Endothelial cell of umbilical vein (primary cell): ENCODE data around the gene MARS1.

Experiments used
- EZH2 ChIP-seq: IDR thresholded peaks from 2 replicates; pipeline ENCODE4 v1.6.1; 2012; ENCODE audit warnings: borderline replicate concordance, low read depth, mild to moderate bottlenecking, moderate library complexity, low read length, inconsistent platforms; ENCODE audit not compliant: severe bottlenecking
- POLR2A ChIP-seq: IDR thresholded peaks from 2 replicates; pipeline ENCODE4 v1.6.1; 2012; ENCODE audit warnings: low read depth, mild to moderate bottlenecking, control low read depth, low read length
- POLR2AphosphoS5 ChIP-seq: IDR thresholded peaks from 2 replicates; pipeline ENCODE4 v1.6.1; 2012; ENCODE audit warnings: low read depth, mild to moderate bottlenecking, control low read depth, low read length, moderate library complexity; ENCODE audit not compliant: insufficient read depth
- TF ChIP-seq, protein P1 (sequence below), 2 donors: IDR thresholded peaks; 1 replicate in 1 of 2; 2 replicates in 1 of 2; pipeline ENCODE4 v1.5.1; 2011; ENCODE audit warnings: low read length in 2 of 2, mild to moderate bottlenecking in 2 of 2, moderate library complexity in 2 of 2, control low read depth in 1 of 2, inconsistent platforms in 1 of 2, low read depth in 1 of 2; ENCODE audit not compliant: insufficient read depth in 1 of 2; ENCODE audit errors: extremely low read depth in 1 of 2
- TF ChIP-seq, protein P2 (sequence below): IDR thresholded peaks from 2 replicates; pipeline ENCODE4 v1.6.1; 2011; ENCODE audit not compliant: insufficient read depth, insufficient read length

DNA sequence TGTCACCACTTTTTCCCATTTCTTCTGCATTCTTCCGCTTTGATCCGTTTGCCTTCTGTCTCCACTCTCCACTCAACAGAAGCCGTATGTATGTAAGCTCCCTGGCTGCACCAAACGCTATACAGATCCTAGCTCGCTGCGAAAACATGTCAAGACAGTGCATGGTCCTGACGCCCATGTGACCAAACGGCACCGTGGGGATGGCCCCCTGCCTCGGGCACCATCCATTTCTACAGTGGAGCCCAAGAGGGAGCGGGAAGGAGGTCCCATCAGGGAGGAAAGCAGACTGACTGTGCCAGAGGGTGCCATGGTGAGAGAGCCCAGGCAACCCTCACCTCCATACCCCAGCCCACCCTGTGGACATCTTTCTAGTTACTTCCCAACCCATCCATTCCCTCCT, 20.0 kb upstream of the MARS1 start:
- no peak for TF ChIP-seq POLR2A
- TF ChIP-seq, protein P1, sequence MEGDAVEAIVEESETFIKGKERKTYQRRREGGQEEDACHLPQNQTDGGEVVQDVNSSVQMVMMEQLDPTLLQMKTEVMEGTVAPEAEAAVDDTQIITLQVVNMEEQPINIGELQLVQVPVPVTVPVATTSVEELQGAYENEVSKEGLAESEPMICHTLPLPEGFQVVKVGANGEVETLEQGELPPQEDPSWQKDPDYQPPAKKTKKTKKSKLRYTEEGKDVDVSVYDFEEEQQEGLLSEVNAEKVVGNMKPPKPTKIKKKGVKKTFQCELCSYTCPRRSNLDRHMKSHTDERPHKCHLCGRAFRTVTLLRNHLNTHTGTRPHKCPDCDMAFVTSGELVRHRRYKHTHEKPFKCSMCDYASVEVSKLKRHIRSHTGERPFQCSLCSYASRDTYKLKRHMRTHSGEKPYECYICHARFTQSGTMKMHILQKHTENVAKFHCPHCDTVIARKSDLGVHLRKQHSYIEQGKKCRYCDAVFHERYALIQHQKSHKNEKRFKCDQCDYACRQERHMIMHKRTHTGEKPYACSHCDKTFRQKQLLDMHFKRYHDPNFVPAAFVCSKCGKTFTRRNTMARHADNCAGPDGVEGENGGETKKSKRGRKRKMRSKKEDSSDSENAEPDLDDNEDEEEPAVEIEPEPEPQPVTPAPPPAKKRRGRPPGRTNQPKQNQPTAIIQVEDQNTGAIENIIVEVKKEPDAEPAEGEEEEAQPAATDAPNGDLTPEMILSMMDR (IDR thresholded peaks at IDR 0.05; ENCODE audit: extremely low read depth in 1 of 2, insufficient read depth in 1 of 2, low read depth in 1 of 2, low read length in 2 of 2), result no peak
- TF ChIP-seq EZH2, result no peak
- TF ChIP-seq, protein P2, sequence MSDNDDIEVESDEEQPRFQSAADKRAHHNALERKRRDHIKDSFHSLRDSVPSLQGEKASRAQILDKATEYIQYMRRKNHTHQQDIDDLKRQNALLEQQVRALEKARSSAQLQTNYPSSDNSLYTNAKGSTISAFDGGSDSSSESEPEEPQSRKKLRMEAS, result no peak
- TF ChIP-seq POLR2AphosphoS5, result no peak
